ENCODE results near the gene UTP3. TPM values are rescaled to one million over a fixed set of nuclear protein-coding genes. Genes with fewer than 3 reads are reported as not detected.
"Not testable (repeated sequence)": the region's sequence is repeated elsewhere in the genome, so short reads cannot be mapped to it uniquely, and the experiment has no call there.

UTP3 gene
- total RNA-seq, 4 donors from 2014 or later = 6.7 to 28.9 (median 17.1) TPM

GRCh38 chr4:70676554-70677090, 11.7 kb upstream of the UTP3 start:
- Histone ChIP-seq H3K36me3 (no peaks in the 10 kb centered on the region), H3K4me1 (no peaks in the 10 kb centered on the region), H3K27ac (no peak overlapping the region), H3K9me3 (no peaks in the 10 kb centered on the region), H3K4me3 (no peak overlapping the region), H3K27me3 (no peaks in the 10 kb centered on the region)
- intact Hi-C loops (cut with DNase I; ENCODE audit: low total_unique reads) = no loop called here
- no peak for DNase-seq
- no peak for TF ChIP-seq POLR2A (IDR thresholded peaks at IDR 0.05)
- TF ChIP-seq CTCF (IDR thresholded peaks at IDR 0.05) = no peak

GRCh38 chr4:70678383-70678999, 9.8 kb upstream of the UTP3 start:
- Histone ChIP-seq H3K4me3 (no peak overlapping the region), H3K4me1 (no peaks in the 10 kb centered on the region), H3K27me3 (no peaks in the 10 kb centered on the region), H3K9me3 (no peaks in the 10 kb centered on the region), H3K36me3 (no peaks in the 10 kb centered on the region), H3K27ac (no peak overlapping the region)
- intact Hi-C loops (cut with DNase I; ENCODE audit: low total_unique reads) = no loop called here
- DNase-seq = no peak
- TF ChIP-seq CTCF (IDR thresholded peaks at IDR 0.05) (no peak), POLR2A (IDR thresholded peaks at IDR 0.05) (no peak)

GRCh38 chr4:70680934-70681333, 7.4 kb upstream of the UTP3 start:
- no peak for DNase-seq
- no peaks in the 10 kb centered on the region for H3K36me3 ChIP-seq
- H3K27me3 ChIP-seq = no peaks in the 10 kb centered on the region
- no peaks in the 10 kb centered on the region for H3K4me1 ChIP-seq
- no peaks in the 10 kb centered on the region for H3K9me3 ChIP-seq
- intact Hi-C loops (cut with DNase I; ENCODE audit: low total_unique reads) = no loop called here
- peak overlapping the region in 1 of 2 donors; percentile 21 for H3K27ac ChIP-seq
- no peak overlapping the region for H3K4me3 ChIP-seq
- no peak for TF ChIP-seq CTCF (IDR thresholded peaks at IDR 0.05)
- no peak for TF ChIP-seq POLR2A (IDR thresholded peaks at IDR 0.05)

- Histone ChIP-seq H3K27me3 (no peaks in the 10 kb centered on the region), H3K27ac (no peak overlapping the region), H3K4me1 (no peaks in the 10 kb centered on the region), H3K36me3 (no peaks in the 10 kb centered on the region), H3K4me3 (no peak overlapping the region), H3K9me3 (no peaks in the 10 kb centered on the region)
- DNase-seq = no peak
- intact Hi-C loops (cut with DNase I; ENCODE audit: low total_unique reads) = no loop called here
- TF ChIP-seq POLR2A (IDR thresholded peaks at IDR 0.05) = no peak
- TF ChIP-seq CTCF (IDR thresholded peaks at IDR 0.05) = no peak
These were observed 6.6 kb upstream of the UTP3 start for GRCh38 chr4:70681704-70682103.

GRCh38 chr4:70682142-70682541, 6.2 kb upstream of the UTP3 start:
- H3K27ac ChIP-seq; H3K27me3 ChIP-seq; intact Hi-C loops (cut with DNase I; ENCODE audit: low total_unique reads); H3K4me1 ChIP-seq; H3K4me3 ChIP-seq; DNase-seq; H3K9me3 ChIP-seq; H3K36me3 ChIP-seq: not testable (repeated sequence)
